Keratinocyte (primary cell): ENCODE measurements around the gene SFN. TPM values are rescaled to one million over a fixed set of nuclear protein-coding genes. Genes with fewer than 3 reads are reported as not detected.
"Not testable (repeated sequence)": the region's sequence is repeated elsewhere in the genome, so short reads cannot be mapped to it uniquely, and the experiment has no call there.

Source experiments
- DNase-seq: peaks from one replicate; pipeline ENCODE4 v3.0.0-alpha.2; 2011; ENCODE audit warnings: low read depth, missing footprints, low spot score
- FAIRE-seq: peaks from 2 replicates; lab custom pipeline; 2011; peaks lifted over from hg19 to GRCh38; lab: Jason Lieb, UNC
- H2AFZ ChIP-seq: 2 replicates; pipeline ENCODE4 v1.6.0; 2012; ENCODE audit warnings: low read length, control low read depth, inconsistent platforms; ENCODE audit not compliant: control insufficient read depth
- H3K27ac ChIP-seq: 2 replicates; pipeline ENCODE4 v1.5.1; 2011; ENCODE audit warnings: low read length; ENCODE audit not compliant: control insufficient read depth, insufficient read depth
- H3K27me3 ChIP-seq: 3 replicates; pipeline ENCODE4 v1.6.0; 2011; ENCODE audit warnings: low read length; ENCODE audit not compliant: control insufficient read depth, insufficient read depth; ENCODE audit errors: extremely low read depth
- H3K36me3 ChIP-seq, 2 experiments: 2 replicates in 1 of 2; 3 replicates in 1 of 2; pipeline ENCODE4 v1.5.1; 2011; ENCODE audit warnings: low read length in 2 of 2, mild to moderate bottlenecking in 1 of 2; ENCODE audit not compliant: control insufficient read depth in 2 of 2, insufficient read depth in 2 of 2; ENCODE audit errors: extremely low read depth in 1 of 2
- H3K4me1 ChIP-seq: 3 replicates; pipeline ENCODE4 v1.5.1; 2011; ENCODE audit warnings: low read length; ENCODE audit not compliant: control insufficient read depth, insufficient read depth; ENCODE audit errors: extremely low read depth
- H3K4me2 ChIP-seq: 3 replicates; pipeline ENCODE4 v1.6.0; 2011; ENCODE audit warnings: low read depth, low read length; ENCODE audit not compliant: control insufficient read depth, insufficient read depth; ENCODE audit errors: extremely low read depth
- H3K4me3 ChIP-seq, 3 experiments: fragments of 200-600 bp in 1 of 3; sonication (generic) in 1 of 3; 2 replicates in 2 of 3; 3 replicates in 1 of 3; pipeline ENCODE4 v1.5.1; 2011 to 2016; ENCODE audit warnings: low read length in 3 of 3, mild to moderate bottlenecking in 3 of 3, control low read depth in 2 of 3, inconsistent platforms in 1 of 3, low read depth in 1 of 3, mixed read lengths in 1 of 3, mixed run types in 1 of 3, moderate library complexity in 1 of 3; ENCODE audit not compliant: control insufficient read depth in 2 of 3, insufficient read depth in 2 of 3; ENCODE audit errors: extremely low read depth in 1 of 3
- H3K79me2 ChIP-seq: 2 replicates; pipeline ENCODE4 v1.6.0; 2012; ENCODE audit warnings: low read length; ENCODE audit not compliant: control insufficient read depth, insufficient read depth
- H3K9ac ChIP-seq: 3 replicates; pipeline ENCODE4 v1.6.0; 2011; ENCODE audit warnings: low read length; ENCODE audit not compliant: control insufficient read depth, insufficient read depth; ENCODE audit errors: extremely low read depth
- H3K9me1 ChIP-seq: 3 replicates; pipeline ENCODE4 v1.6.0; 2011; ENCODE audit warnings: low read length; ENCODE audit not compliant: control insufficient read depth, insufficient read depth; ENCODE audit errors: extremely low read depth
- H3K9me3 ChIP-seq: 2 replicates; pipeline ENCODE4 v1.5.1; 2012; ENCODE audit warnings: low read depth, low read length; ENCODE audit not compliant: control insufficient read depth
- H4K20me1 ChIP-seq: 3 replicates; pipeline ENCODE4 v1.6.0; 2011; ENCODE audit warnings: low read length; ENCODE audit not compliant: control insufficient read depth, insufficient read depth; ENCODE audit errors: extremely low read depth
- EZH2 ChIP-seq: IDR thresholded peaks from one replicate; pipeline ENCODE4 v1.6.1; 2012; ENCODE audit warnings: inconsistent platforms, mild to moderate bottlenecking, low read length, moderate library complexity
- dilution Hi-C: fragments of 300-500 bp; cut with MboI; formaldehyde crosslinking; loops from one replicate; pipeline ENCODE4 v1.7.0; 2020; ENCODE audit warnings: low sequenced_read_pairs; ENCODE audit not compliant: extremely low pct_ligation_motif_present
- polyA plus RNA-seq, 5 experiments: library from polyadenylated mRNA; depleted of rRNA in 3 of 5; stranded (reverse) in 3 of 5; stranded (forward) in 1 of 5; unstranded in 1 of 5; fragments of >200 nt; gene quantifications; 1 replicate in 1 of 5; 2 replicates in 3 of 5; 3 replicates in 1 of 5; pipeline versions ENCODE4 v1.2.1 to v1.2.3, GENCODE V29; 2011 to 2012; ENCODE audit warnings: missing spikeins in 2 of 5, low read depth in 1 of 5, low replicate concordance in 1 of 5
- TF ChIP-seq, protein P1 (sequence below), 3 experiments: IDR thresholded peaks in 1 of 3; conservative IDR thresholded peaks in 1 of 3; optimal IDR thresholded peaks in 1 of 3; 2 replicates in 2 of 3; 3 replicates in 1 of 3; pipeline versions ENCODE3 to v1.5.1; 2011; ENCODE audit warnings: low read length in 3 of 3, mild to moderate bottlenecking in 3 of 3, moderate library complexity in 2 of 3, control low read depth in 1 of 3, inconsistent platforms in 1 of 3; ENCODE audit not compliant: insufficient read depth in 2 of 3; ENCODE audit errors: extremely low read depth in 1 of 3

Gene SFN
- polyA plus RNA-seq, 1 donor (not counting 4 experiments of a cell fraction or from before 2014, with no cell fraction given), result 1,394 TPM

DNA sequence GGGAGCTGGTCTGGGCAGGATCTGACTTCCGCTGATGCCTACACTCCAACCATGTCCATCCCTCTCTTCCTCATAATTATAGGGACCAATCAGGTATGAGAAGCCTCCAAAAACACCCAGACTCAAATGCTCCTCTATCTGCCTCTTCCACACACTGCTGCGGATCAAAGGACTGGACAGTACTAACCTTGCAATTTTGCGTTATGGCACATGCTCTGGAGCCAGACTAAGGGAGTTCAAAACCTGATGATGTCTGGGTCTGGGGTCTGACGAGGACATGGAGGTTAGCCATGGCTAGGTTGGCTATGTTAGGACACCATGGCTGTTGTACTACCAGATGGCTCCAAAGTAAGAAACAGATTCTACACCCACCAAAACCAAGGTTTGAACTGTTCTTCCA lies 16.8 kb downstream of the SFN start:
- H3K27ac ChIP-seq, result no peak overlapping the region
- FAIRE-seq, result no peak
- dilution Hi-C loops, result no loop called here

DNA sequence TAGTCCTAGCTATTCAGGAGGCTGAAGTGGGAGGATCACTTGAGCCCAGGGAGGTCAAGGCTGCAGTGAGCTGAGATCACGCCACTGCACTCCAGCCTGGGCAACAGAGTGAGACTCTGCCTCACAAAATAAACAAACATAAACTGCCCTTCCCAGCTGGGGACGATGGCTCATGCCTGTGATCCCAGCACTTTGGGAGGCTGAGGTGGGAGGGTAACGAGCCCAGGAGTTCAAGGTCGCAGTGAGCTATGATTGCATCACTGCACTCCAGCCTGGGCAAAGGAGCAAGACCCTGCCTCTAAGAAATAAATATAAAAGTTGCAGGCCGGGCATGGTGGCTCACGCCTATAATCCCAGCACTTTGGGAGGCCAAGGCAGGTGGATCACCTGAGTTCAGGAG lies 18.7 kb downstream of the SFN start:
- H3K27ac ChIP-seq, H3K4me3 ChIP-seq, H3K9ac ChIP-seq, H4K20me1 ChIP-seq, H3K9me1 ChIP-seq, H3K9me3 ChIP-seq, H3K27me3 ChIP-seq, H2AFZ ChIP-seq, FAIRE-seq, H3K4me2 ChIP-seq, DNase-seq, dilution Hi-C loops: not testable (repeated sequence)
- peaks cover 46 to 60% of the 10 kb centered on the region in 2 experiments for H3K36me3 ChIP-seq
- H3K4me1 ChIP-seq, result peaks cover 18% of the 10 kb centered on the region
- H3K79me2 ChIP-seq, result peaks cover 12% of the 10 kb centered on the region

More for the DNA sequence above, 16.8 kb downstream of the SFN start:
- Histone ChIP-seq H3K27me3 (no peaks in the 10 kb centered on the region), H3K4me1 (peaks cover 25% of the 10 kb centered on the region), H3K9me3 (no peaks in the 10 kb centered on the region), H3K36me3 (peaks cover 35 to 56% of the 10 kb centered on the region in 2 experiments), H3K79me2 (peaks cover 7% of the 10 kb centered on the region), H3K9ac (no peak overlapping the region), H3K9me1 (no peaks in the 10 kb centered on the region), H3K4me2 (no peak overlapping the region), H4K20me1 (no peaks in the 10 kb centered on the region), H3K4me3 (no peak overlapping the region), H2AFZ (no peak overlapping the region)
- TF ChIP-seq, protein P1, sequence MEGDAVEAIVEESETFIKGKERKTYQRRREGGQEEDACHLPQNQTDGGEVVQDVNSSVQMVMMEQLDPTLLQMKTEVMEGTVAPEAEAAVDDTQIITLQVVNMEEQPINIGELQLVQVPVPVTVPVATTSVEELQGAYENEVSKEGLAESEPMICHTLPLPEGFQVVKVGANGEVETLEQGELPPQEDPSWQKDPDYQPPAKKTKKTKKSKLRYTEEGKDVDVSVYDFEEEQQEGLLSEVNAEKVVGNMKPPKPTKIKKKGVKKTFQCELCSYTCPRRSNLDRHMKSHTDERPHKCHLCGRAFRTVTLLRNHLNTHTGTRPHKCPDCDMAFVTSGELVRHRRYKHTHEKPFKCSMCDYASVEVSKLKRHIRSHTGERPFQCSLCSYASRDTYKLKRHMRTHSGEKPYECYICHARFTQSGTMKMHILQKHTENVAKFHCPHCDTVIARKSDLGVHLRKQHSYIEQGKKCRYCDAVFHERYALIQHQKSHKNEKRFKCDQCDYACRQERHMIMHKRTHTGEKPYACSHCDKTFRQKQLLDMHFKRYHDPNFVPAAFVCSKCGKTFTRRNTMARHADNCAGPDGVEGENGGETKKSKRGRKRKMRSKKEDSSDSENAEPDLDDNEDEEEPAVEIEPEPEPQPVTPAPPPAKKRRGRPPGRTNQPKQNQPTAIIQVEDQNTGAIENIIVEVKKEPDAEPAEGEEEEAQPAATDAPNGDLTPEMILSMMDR (optimal IDR thresholded peaks at IDR 0.05 in 1 of 3, IDR thresholded peaks at IDR 0.05 in 1 of 3, conservative IDR thresholded peaks at IDR 0.05 in 1 of 3; ENCODE audit: extremely low read depth in 1 of 3, insufficient read depth in 2 of 3, low read length in 3 of 3), result no peak
- no peak for TF ChIP-seq EZH2
- DNase-seq, result no peak
